Suprapubic skin (tissue), 4 donors: ENCODE data around the gene INIP. TPM values are rescaled to one million over a fixed set of nuclear protein-coding genes. Genes with fewer than 3 reads are reported as not detected.

ENCODE experiments used
- DNase-seq, 2 donors: peaks; one replicate each; pipeline ENCODE4 v3.0.0-alpha.2; 2019; ENCODE audit warnings: low spot score in 2 of 2
- H3K27ac ChIP-seq: fragments of 200-600 bp; sonication (generic); one replicate; pipeline ENCODE4 v1.5.1; 2019
- H3K27me3 ChIP-seq: fragments of 200-600 bp; sonication (generic); one replicate; pipeline ENCODE4 v1.5.1; 2019
- H3K36me3 ChIP-seq: fragments of 200-600 bp; sonication (generic); one replicate; pipeline ENCODE4 v1.5.1; 2019
- H3K4me1 ChIP-seq: fragments of 200-600 bp; sonication (generic); one replicate; pipeline ENCODE4 v1.5.1; 2019
- H3K4me3 ChIP-seq: fragments of 200-600 bp; sonication (generic); one replicate; pipeline ENCODE4 v1.5.1; 2019; ENCODE audit warnings: mild to moderate bottlenecking
- H3K9me3 ChIP-seq: fragments of 200-600 bp; sonication (generic); one replicate; pipeline ENCODE4 v1.5.1; 2019
- CTCF ChIP-seq, 2 donors: fragments of 200-600 bp in 1 of 2; fragments of 450-650 bp in 1 of 2; sonication (generic) in 1 of 2; IDR thresholded peaks; one replicate each; pipeline ENCODE4 v1.5.1; 2016 to 2019; ENCODE audit warnings: antibody characterized with exemption in 2 of 2, mild to moderate bottlenecking in 1 of 2, moderate library complexity in 1 of 2
- EP300 ChIP-seq: sonication (generic); formaldehyde crosslinking; IDR thresholded peaks from one replicate; pipeline ENCODE4 v1.6.1; 2017; ENCODE audit warnings: antibody characterized with exemption
- POLR2A ChIP-seq, 2 donors: fragments of 450-650 bp; IDR thresholded peaks; one replicate each; pipeline ENCODE4 v1.6.1; 2017; ENCODE audit warnings: antibody characterized with exemption in 2 of 2, mild to moderate bottlenecking in 2 of 2, moderate library complexity in 2 of 2
- POLR2AphosphoS5 ChIP-seq, 3 donors: sonication (generic); formaldehyde crosslinking; IDR thresholded peaks; one replicate each; pipeline ENCODE4 v1.6.1; 2017; ENCODE audit warnings: antibody characterized with exemption in 3 of 3
- WGBS: methylation state at CpG from one replicate; pipeline ENCODE4 v1.1.5; 2018; 5-methylcytosine and 5-hydroxymethylcytosine counted together
- total RNA-seq, 4 donors: library from RNA; depleted of rRNA; stranded (reverse); fragments of >200 nt; gene quantifications; one replicate each; pipeline ENCODE4 v1.1.0, GENCODE V29; 2016

Gene INIP
- total RNA-seq, 4 donors from 2014 or later: 9.0 to 14.9 (median 14.2) TPM

GRCh38 chr9:112750764-112751055, 32.8 kb upstream of the INIP start:
- no peaks in the 10 kb centered on the region for H3K36me3 ChIP-seq
- H3K27ac ChIP-seq: peak overlapping the region; percentile 67
- peak overlapping the region; percentile 62 for H3K4me3 ChIP-seq
- TF ChIP-seq POLR2AphosphoS5 (IDR thresholded peaks at IDR 0.05) (no peak), EP300 (no peak), CTCF (IDR thresholded peaks at IDR 0.05) (no peak), POLR2A (IDR thresholded peaks at IDR 0.05) (no peak)
- peaks cover 53% of the 10 kb centered on the region for H3K4me1 ChIP-seq
- H3K9me3 ChIP-seq: no peaks in the 10 kb centered on the region
- 0% methylated on average over 11 of the region's 50 CpGs for WGBS
- no peaks in the 10 kb centered on the region for H3K27me3 ChIP-seq
- no peak for DNase-seq

DNA sequence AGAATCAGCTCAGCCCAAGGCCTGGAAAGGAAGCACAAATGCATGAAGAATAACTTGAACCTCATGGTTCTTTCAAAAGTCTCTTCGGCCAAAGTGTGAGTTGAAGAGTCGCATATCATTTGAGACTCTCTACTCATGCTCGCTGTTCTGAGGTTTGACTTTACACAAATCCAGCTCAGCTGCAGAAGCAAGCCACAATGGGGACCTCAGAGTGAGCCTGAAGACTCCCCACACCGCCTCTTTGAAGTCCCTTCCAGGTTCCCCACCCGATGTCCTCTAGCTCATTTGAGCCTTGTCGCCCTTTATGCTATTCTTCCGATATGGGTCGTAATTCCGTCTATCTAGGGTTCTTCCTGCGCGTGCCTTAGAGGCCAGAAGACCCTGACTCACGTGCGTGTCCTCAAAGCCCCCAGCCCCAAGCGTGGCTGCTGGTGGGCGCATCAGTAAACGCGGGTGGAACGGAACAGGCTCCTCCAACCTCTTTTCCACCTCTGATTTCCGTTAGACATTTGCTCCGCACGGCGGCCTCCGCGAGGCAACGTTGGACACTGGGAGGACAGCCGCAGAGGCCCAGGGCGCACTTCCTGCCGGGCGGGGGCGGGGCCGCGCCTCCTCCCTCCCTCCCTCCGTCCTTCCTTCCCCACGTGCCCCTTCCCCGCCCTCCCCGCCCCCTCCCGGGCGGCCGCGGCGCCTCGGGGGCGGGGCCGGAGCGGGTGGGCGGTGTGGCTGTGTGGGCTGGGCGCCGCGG, 32.3 kb upstream of the INIP start, which contains the start of gene SNX30:
SNX30 (plus strand) TSS at position 745 of the 748 bp plus-strand sequence. CDS start 242 bp downstream, outside the sequence.
- Histone ChIP-seq H3K27ac (peak within 1 kb of the TSS; percentile 67), H3K27me3 (no peaks in the 10 kb centered on the region), H3K9me3 (no peaks in the 10 kb centered on the region), H3K4me3 (peak within 1 kb of the TSS; percentile 62), H3K36me3 (no peaks in the 10 kb centered on the region), H3K4me1 (peaks cover 48% of the 10 kb centered on the region)
- peak; percentile 91 to 92 for DNase-seq
- WGBS: 8% methylated on average over 32 of the region's 49 CpGs
- TF ChIP-seq EP300: no peak
- TF ChIP-seq POLR2AphosphoS5 (IDR thresholded peaks at IDR 0.05): peak in 2 of 3 donors; percentile 32 to 59
- no peak for TF ChIP-seq CTCF (IDR thresholded peaks at IDR 0.05)
- peak in 1 of 2 donors; percentile 36 for TF ChIP-seq POLR2A (IDR thresholded peaks at IDR 0.05)

DNA sequence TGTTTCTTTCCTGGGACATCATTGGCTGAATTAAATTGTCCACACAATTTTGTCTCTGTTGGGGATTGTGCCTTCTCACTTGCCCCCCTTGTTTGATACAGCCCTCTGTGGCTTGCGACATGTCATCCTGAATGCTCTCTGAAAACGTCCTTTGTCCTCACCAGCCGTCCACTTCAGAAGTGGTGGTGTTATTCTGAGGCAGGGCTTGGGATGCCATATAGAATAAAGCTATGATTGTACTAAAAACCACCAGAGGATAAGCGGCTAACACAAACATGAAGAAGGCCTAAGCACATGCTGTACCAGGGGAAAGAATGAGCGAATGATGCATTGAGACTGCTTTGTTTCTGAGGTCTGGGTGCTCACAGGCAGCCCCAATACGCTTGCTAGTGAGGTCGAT, 29.2 kb upstream of the INIP start:
- no peak for DNase-seq
- no peak for TF ChIP-seq CTCF (IDR thresholded peaks at IDR 0.05)
- no peak for TF ChIP-seq POLR2A (IDR thresholded peaks at IDR 0.05)
- TF ChIP-seq POLR2AphosphoS5 (IDR thresholded peaks at IDR 0.05): no peak
- TF ChIP-seq EP300: no peak
- WGBS: 82% methylated on average over 7 of the region's 7 CpGs

GRCh38 chr9:112744177-112744576, 26.3 kb upstream of the INIP start:
- TF ChIP-seq CTCF (IDR thresholded peaks at IDR 0.05) (no peak), EP300 (no peak), POLR2A (IDR thresholded peaks at IDR 0.05) (no peak), POLR2AphosphoS5 (IDR thresholded peaks at IDR 0.05) (no peak)
- Histone ChIP-seq H3K4me1 (no peaks in the 10 kb centered on the region), H3K36me3 (no peaks in the 10 kb centered on the region), H3K27ac (no peak overlapping the region), H3K27me3 (no peaks in the 10 kb centered on the region), H3K4me3 (no peak overlapping the region), H3K9me3 (no peaks in the 10 kb centered on the region)
- WGBS: 67% methylated on average over 4 of the region's 4 CpGs
- DNase-seq: no peak

More for the DNA sequence above, 29.2 kb upstream of the INIP start:
- H3K27me3 ChIP-seq: no peaks in the 10 kb centered on the region
- H3K4me3 ChIP-seq: no peak overlapping the region
- H3K9me3 ChIP-seq: no peaks in the 10 kb centered on the region
- H3K4me1 ChIP-seq: peaks cover 20% of the 10 kb centered on the region
- no peaks in the 10 kb centered on the region for H3K36me3 ChIP-seq
- H3K27ac ChIP-seq: no peak overlapping the region

- no peak overlapping the region for H3K4me3 ChIP-seq
- no peaks in the 10 kb centered on the region for H3K9me3 ChIP-seq
- H3K36me3 ChIP-seq: no peaks in the 10 kb centered on the region
- H3K27me3 ChIP-seq: no peaks in the 10 kb centered on the region
- 87% methylated on average over 3 of the region's 3 CpGs for WGBS
- no peaks in the 10 kb centered on the region for H3K4me1 ChIP-seq
- TF ChIP-seq POLR2AphosphoS5 (IDR thresholded peaks at IDR 0.05) (no peak), CTCF (IDR thresholded peaks at IDR 0.05) (no peak), EP300 (no peak), POLR2A (IDR thresholded peaks at IDR 0.05) (no peak)
- H3K27ac ChIP-seq: no peak overlapping the region
- DNase-seq: no peak
These were observed 25.4 kb upstream of the INIP start for GRCh38 chr9:112743216-112743836.
